D721Med (cell line): ENCODE results near the gene KLB.

Source experiments
- DNase-seq: peaks from one replicate; pipeline ENCODE4 v3.0.0; 2011; ENCODE audit warnings: low spot score; ENCODE audit not compliant: insufficient read length
- FAIRE-seq: peaks from 2 replicates; lab custom pipeline; 2011; peaks lifted over from hg19 to GRCh38; lab: Jason Lieb, UNC
- TF ChIP-seq, protein P1 (sequence below): IDR thresholded peaks from 2 replicates; pipeline ENCODE4 v1.5.1; 2012; ENCODE audit warnings: mild to moderate bottlenecking, control low read depth; ENCODE audit not compliant: insufficient read depth; ENCODE audit errors: missing control alignments

The KLB gene

DNA sequence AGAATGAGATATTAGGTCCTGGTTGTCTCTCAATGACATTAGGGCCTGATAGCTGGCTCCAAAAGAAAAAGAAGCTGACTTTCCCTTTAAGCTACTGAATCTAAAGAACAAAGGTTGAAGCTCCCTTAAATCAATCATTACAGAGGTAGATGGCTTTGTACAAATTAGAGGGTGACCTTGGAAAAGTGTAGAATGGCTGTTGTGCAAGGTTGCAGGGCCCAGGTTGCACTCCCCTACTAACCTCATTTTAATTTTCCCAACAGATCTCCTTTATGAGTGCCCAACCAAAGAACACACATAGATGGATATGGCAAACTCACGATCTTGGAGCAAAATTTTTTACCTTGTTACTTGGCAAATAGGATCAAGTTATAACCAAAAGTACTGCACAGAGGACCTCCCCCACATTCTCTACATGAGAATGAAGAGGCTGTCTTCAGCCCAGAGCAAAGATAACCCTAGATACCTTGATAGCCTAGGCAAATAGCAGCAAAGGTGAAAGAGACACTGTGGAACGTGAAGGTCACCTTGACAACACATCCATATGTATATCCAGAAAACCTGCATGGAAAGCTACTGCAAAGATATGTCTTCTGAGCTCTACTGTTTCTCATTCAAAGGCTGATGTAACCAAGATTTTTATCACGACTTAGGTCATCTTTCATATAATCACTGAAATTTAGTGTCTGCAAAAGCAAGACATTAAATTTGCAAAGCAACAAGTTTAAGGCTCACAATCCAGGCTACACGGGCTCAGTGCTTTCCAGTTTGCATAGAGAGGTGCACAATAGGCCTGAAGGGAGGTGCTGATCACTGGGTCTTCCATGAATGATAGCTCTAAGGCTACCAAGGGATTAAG lies 23.0 kb downstream of the KLB start:
- DNase-seq, result no peak
- TF ChIP-seq, protein P1, sequence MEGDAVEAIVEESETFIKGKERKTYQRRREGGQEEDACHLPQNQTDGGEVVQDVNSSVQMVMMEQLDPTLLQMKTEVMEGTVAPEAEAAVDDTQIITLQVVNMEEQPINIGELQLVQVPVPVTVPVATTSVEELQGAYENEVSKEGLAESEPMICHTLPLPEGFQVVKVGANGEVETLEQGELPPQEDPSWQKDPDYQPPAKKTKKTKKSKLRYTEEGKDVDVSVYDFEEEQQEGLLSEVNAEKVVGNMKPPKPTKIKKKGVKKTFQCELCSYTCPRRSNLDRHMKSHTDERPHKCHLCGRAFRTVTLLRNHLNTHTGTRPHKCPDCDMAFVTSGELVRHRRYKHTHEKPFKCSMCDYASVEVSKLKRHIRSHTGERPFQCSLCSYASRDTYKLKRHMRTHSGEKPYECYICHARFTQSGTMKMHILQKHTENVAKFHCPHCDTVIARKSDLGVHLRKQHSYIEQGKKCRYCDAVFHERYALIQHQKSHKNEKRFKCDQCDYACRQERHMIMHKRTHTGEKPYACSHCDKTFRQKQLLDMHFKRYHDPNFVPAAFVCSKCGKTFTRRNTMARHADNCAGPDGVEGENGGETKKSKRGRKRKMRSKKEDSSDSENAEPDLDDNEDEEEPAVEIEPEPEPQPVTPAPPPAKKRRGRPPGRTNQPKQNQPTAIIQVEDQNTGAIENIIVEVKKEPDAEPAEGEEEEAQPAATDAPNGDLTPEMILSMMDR, result no peak
- FAIRE-seq, result no peak

DNA sequence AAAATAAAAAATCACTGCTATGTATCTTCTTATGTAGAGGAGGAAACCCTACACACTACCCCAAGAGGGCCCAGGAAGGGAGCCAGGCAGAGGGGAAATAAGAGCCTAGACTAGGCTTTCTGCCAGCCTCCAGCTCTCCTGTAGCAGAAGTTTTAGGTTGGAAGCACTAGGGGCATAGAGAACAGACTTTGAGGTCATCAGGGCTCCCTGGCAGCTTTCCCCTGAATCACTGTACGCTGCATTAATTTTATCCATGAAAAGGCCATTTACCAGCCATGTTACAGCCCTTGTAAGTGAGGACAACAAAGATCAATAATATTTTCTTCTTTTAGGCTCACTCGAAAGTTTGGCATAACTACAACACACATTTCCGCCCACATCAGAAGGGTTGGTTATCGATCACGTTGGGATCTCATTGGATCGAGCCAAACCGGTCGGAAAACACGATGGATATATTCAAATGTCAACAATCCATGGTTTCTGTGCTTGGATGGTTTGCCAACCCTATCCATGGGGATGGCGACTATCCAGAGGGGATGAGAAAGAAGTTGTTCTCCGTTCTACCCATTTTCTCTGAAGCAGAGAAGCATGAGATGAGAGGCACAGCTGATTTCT lies 27.3 kb downstream of the KLB start:
- DNase-seq, result no peak
- no peak for FAIRE-seq
- TF ChIP-seq, protein P1, result no peak

DNA sequence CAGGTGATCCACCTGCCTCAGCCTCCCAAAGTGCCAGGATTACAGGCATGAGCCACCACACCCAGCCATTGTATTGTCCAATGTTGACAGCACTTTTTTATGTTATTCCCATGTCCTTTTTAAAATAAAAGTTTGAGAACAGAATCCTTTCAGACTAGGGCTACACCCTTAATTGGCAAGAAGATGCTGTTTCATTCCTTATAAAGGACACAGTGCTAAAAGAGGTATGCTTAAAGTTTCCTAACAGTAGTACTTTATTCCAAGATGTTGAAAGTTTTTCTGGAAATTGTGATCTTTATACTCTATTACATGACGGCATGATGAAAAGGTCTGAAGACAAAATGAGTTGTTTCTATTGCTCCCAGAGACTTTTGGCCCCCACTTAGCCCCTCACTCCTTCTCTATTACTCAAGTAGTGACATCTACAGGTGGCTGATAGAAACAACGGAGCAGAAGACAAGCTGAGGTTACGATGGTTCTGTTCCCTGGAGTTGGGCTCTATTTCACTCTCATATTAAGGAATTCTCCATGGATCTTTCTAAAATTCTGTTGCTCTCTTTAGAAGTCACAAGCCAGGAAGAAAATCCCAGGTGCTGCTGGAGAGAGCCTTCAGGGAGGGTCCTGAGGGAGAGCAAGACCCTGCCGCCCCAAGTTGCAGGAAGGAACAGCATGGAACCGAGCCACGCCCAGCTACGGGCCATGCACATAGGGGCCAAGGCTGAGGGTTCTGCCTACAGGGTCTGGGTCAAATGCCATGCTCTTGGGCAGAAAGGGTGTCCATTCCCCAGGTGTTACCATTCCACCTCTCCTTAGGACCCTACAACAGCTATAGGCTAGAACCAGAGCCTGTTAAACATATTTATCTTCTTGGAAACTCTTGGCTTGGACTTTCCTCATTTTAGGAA lies 29.2 kb downstream of the KLB start:
- FAIRE-seq (no peak), DNase-seq (no peak)
- TF ChIP-seq, protein P1, result peak; percentile 40

DNA sequence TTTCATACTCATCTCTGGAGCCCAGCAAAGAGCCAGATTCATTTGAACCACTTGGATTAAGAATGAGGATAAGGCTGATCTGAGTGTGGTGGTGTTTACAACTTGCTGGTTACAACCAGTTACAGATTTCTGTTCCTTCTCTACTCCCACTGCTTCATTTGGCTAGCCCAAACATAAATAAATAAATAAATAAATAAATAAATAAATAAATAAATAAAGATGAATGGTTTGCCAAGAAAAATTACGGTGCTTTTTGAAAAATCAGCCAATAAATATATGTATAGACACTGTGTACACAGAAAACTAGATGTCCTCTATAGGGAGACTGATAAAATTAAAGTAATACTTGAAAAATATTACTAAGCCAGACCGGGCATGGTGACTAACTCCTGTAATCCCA lies 34.9 kb downstream of the KLB start:
- FAIRE-seq, result no peak

DNA sequence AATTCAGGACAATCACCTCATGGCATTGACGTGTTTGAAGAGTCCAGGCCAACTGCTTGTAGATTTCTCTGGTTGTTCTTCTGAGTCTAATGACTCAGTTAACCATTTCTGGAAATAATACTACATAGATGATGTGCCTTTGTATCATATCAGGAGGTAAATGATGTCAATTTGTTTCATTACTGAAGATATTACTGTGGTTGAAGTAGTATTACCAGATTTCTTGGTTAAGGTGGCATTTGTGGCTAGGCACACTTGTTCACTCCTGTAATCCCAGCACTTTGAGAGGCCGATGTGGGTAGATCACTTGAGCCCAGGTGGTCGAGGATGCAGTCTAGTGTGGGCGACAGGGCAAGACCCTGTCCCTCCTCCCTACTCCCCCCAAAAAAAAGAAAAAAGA lies 36.3 kb downstream of the KLB start:
- DNase-seq, result no peak
- no peak for FAIRE-seq
- TF ChIP-seq, protein P1, result no peak

More for the DNA sequence above, 34.9 kb downstream of the KLB start:
- TF ChIP-seq, protein P1, result no peak
- DNase-seq, result no peak

DNA sequence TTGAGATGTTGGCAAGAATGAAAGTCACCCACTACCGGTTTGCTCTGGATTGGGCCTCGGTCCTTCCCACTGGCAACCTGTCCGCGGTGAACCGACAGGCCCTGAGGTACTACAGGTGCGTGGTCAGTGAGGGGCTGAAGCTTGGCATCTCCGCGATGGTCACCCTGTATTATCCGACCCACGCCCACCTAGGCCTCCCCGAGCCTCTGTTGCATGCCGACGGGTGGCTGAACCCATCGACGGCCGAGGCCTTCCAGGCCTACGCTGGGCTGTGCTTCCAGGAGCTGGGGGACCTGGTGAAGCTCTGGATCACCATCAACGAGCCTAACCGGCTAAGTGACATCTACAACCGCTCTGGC lies 39.7 kb downstream of the KLB start:
- TF ChIP-seq, protein P1, result no peak
- FAIRE-seq, result no peak
- no peak for DNase-seq
